ENCODE results near the gene GBP7.

GBP7 gene

DNA sequence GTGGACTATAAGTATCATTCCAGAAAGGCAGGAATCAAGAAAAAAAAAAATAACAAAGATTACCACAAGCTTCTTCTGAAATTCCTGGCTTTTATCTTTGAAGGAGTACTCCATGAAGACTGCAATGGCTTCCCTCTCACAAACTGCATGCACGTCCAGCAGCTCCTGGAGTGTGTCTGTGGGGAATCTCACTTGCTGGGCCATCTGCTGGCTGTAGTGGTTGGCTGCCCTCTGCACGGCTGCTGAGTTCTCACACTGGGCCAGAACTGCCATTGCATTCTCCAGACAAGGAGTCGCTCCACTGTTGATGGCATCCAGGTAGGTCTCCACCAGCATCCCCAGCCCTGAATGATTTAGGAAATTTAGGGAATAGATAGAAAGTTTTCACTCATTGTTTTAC is 26.6 kb downstream of the GBP7 start:
- no peak overlapping the region for H2AFZ ChIP-seq (ENCODE audit: low read depth, low read length)
- H3K4me3 ChIP-seq (ENCODE audit: insufficient read depth in 1 of 2, low read depth in 1 of 2, low read length in 2 of 2), result no peak overlapping the region
- H3K4ac ChIP-seq (ENCODE audit: low read depth in 1 of 2, low read length in 2 of 2), result no peak overlapping the region
- H3K4me1 ChIP-seq (ENCODE audit: control insufficient read depth, insufficient read depth, low read depth, low read length), result no peaks in the 10 kb centered on the region
- H2BK120ac ChIP-seq (ENCODE audit: low read depth, low read length), result no peak overlapping the region
- H3K79me1 ChIP-seq (replicated peaks; ENCODE audit: low read length, poor library complexity, severe bottlenecking), result no peaks in the 10 kb centered on the region
- no peak overlapping the region for H3K27ac ChIP-seq (ENCODE audit: low read length, poor library complexity, severe bottlenecking)
- 47% methylated on average over 3 of the region's 3 CpGs for WGBS
- no peak overlapping the region for H2BK15ac ChIP-seq (ENCODE audit: low read depth, poor library complexity, severe bottlenecking)
- H3K36me3 ChIP-seq (ENCODE audit: control insufficient read depth in 1 of 2, insufficient read depth in 2 of 2, low read depth in 1 of 2, low read length in 2 of 2), result no peaks in the 10 kb centered on the region
- no peak overlapping the region for H4K91ac ChIP-seq (ENCODE audit: low read length)
- no peak overlapping the region for H2BK5ac ChIP-seq (ENCODE audit: low read depth, low read length, poor library complexity, severe bottlenecking)
- H3K4me2 ChIP-seq (ENCODE audit: low read length, poor library complexity, severe bottlenecking), result no peak overlapping the region
- H3K18ac ChIP-seq (ENCODE audit: low read depth in 1 of 2, low read length in 2 of 2), result no peak overlapping the region
- no peak overlapping the region for H3K23ac ChIP-seq (ENCODE audit: low read length in 2 of 2)
- H4K8ac ChIP-seq (ENCODE audit: low read length), result no peak overlapping the region
- peak; percentile 52 for DNase-seq
- no peak overlapping the region for H3K9ac ChIP-seq (ENCODE audit: low read length)
- H2BK12ac ChIP-seq (ENCODE audit: low read length in 2 of 2), result no peak overlapping the region
- H3K27me3 ChIP-seq (ENCODE audit: control insufficient read depth in 1 of 2, insufficient read depth in 1 of 2, low read length in 2 of 2), result no peaks in the 10 kb centered on the region
- H3K14ac ChIP-seq (ENCODE audit: low read length in 2 of 2), result no peak overlapping the region
- H3K9me3 ChIP-seq (ENCODE audit: control insufficient read depth, low read length), result no peaks in the 10 kb centered on the region
- H2AK5ac ChIP-seq (ENCODE audit: low read length, severe bottlenecking), result no peak overlapping the region

- H3K9me3 ChIP-seq (ENCODE audit: control insufficient read depth, low read length), result no peaks in the 10 kb centered on the region
- H3K79me1 ChIP-seq (replicated peaks; ENCODE audit: low read length, poor library complexity, severe bottlenecking), result no peaks in the 10 kb centered on the region
- H3K27ac ChIP-seq (ENCODE audit: low read length, poor library complexity, severe bottlenecking), result no peak overlapping the region
- H3K23ac ChIP-seq (ENCODE audit: low read length in 2 of 2), result no peak overlapping the region
- no peak overlapping the region for H2AFZ ChIP-seq (ENCODE audit: low read depth, low read length)
- H2BK15ac ChIP-seq (ENCODE audit: low read depth, poor library complexity, severe bottlenecking), result no peak overlapping the region
- no peak overlapping the region for H3K4me2 ChIP-seq (ENCODE audit: low read length, poor library complexity, severe bottlenecking)
- H3K4me1 ChIP-seq (ENCODE audit: control insufficient read depth, insufficient read depth, low read depth, low read length), result no peaks in the 10 kb centered on the region
- no peak overlapping the region for H2AK5ac ChIP-seq (ENCODE audit: low read length, severe bottlenecking)
- H3K4me3 ChIP-seq (ENCODE audit: insufficient read depth in 1 of 2, low read depth in 1 of 2, low read length in 2 of 2), result no peak overlapping the region
- H4K91ac ChIP-seq (ENCODE audit: low read length), result no peak overlapping the region
- H3K36me3 ChIP-seq (ENCODE audit: control insufficient read depth in 1 of 2, insufficient read depth in 2 of 2, low read depth in 1 of 2, low read length in 2 of 2), result no peaks in the 10 kb centered on the region
- no peak overlapping the region for H3K9ac ChIP-seq (ENCODE audit: low read length)
- H3K27me3 ChIP-seq (ENCODE audit: control insufficient read depth in 1 of 2, insufficient read depth in 1 of 2, low read length in 2 of 2), result no peaks in the 10 kb centered on the region
- H3K18ac ChIP-seq (ENCODE audit: low read depth in 1 of 2, low read length in 2 of 2), result no peak overlapping the region
- no peak overlapping the region for H3K4ac ChIP-seq (ENCODE audit: low read depth in 1 of 2, low read length in 2 of 2)
- H2BK5ac ChIP-seq (ENCODE audit: low read depth, low read length, poor library complexity, severe bottlenecking), result no peak overlapping the region
- H2BK120ac ChIP-seq (ENCODE audit: low read depth, low read length), result no peak overlapping the region
- no peak overlapping the region for H3K14ac ChIP-seq (ENCODE audit: low read length in 2 of 2)
- DNase-seq, result peak; percentile 12
- WGBS, result 83% methylated on average over 1 of the region's 3 CpGs
- no peak overlapping the region for H4K8ac ChIP-seq (ENCODE audit: low read length)
- H2BK12ac ChIP-seq (ENCODE audit: low read length in 2 of 2), result no peak overlapping the region
These were observed 27.8 kb downstream of the GBP7 start for GRCh38 chr1:89147678-89148658.

- whole genome bisulfite sequencing, result 80% methylated on average over 1 of the region's 3 CpGs
- no peak overlapping the region for H2BK120ac ChIP-seq (ENCODE audit: low read depth, low read length)
- no peak overlapping the region for H3K14ac ChIP-seq (ENCODE audit: low read length in 2 of 2)
- no peak overlapping the region for H2BK5ac ChIP-seq (ENCODE audit: low read depth, low read length, poor library complexity, severe bottlenecking)
- no peak overlapping the region for H3K18ac ChIP-seq (ENCODE audit: low read depth in 1 of 2, low read length in 2 of 2)
- no peaks in the 10 kb centered on the region for H3K9me3 ChIP-seq (ENCODE audit: control insufficient read depth, low read length)
- no peak overlapping the region for H3K23ac ChIP-seq (ENCODE audit: low read length in 2 of 2)
- H2BK12ac ChIP-seq (ENCODE audit: low read length in 2 of 2), result no peak overlapping the region
- H3K27ac ChIP-seq (ENCODE audit: low read length, poor library complexity, severe bottlenecking), result no peak overlapping the region
- H3K4ac ChIP-seq (ENCODE audit: low read depth in 1 of 2, low read length in 2 of 2), result no peak overlapping the region
- H2BK15ac ChIP-seq (ENCODE audit: low read depth, poor library complexity, severe bottlenecking), result no peak overlapping the region
- H4K91ac ChIP-seq (ENCODE audit: low read length), result no peak overlapping the region
- H3K4me1 ChIP-seq (ENCODE audit: control insufficient read depth, insufficient read depth, low read depth, low read length), result no peaks in the 10 kb centered on the region
- no peaks in the 10 kb centered on the region for H3K79me1 ChIP-seq (replicated peaks; ENCODE audit: low read length, poor library complexity, severe bottlenecking)
- H4K8ac ChIP-seq (ENCODE audit: low read length), result no peak overlapping the region
- H3K4me2 ChIP-seq (ENCODE audit: low read length, poor library complexity, severe bottlenecking), result no peak overlapping the region
- no peaks in the 10 kb centered on the region for H3K27me3 ChIP-seq (ENCODE audit: control insufficient read depth in 1 of 2, insufficient read depth in 1 of 2, low read length in 2 of 2)
- H3K4me3 ChIP-seq (ENCODE audit: insufficient read depth in 1 of 2, low read depth in 1 of 2, low read length in 2 of 2), result no peak overlapping the region
- no peak overlapping the region for H3K9ac ChIP-seq (ENCODE audit: low read length)
- no peak for DNase-seq
- no peak overlapping the region for H2AK5ac ChIP-seq (ENCODE audit: low read length, severe bottlenecking)
- no peaks in the 10 kb centered on the region for H3K36me3 ChIP-seq (ENCODE audit: control insufficient read depth in 1 of 2, insufficient read depth in 2 of 2, low read depth in 1 of 2, low read length in 2 of 2)
- H2AFZ ChIP-seq (ENCODE audit: low read depth, low read length), result no peak overlapping the region
These were observed 29.1 kb downstream of the GBP7 start for GRCh38 chr1:89146721-89147120.

DNA sequence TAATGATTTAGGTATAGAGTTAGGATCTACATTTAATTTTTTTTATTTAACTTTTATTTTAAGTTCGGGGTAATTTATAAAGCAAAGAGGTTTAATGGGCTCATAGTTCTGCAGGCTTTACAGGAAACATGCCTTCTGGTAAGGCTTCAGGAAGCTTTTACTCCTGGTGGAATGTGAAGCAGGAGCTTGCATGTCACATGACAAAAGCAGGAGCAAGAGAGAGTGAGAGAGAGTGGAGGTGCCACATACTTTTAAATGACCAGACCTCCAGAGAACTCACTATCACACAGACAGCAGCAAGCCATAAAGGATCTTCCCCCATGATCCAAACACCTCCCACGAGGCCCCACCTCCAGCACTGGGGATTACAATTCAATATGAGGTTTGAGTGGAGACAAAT is 32.3 kb downstream of the GBP7 start:
- Histone ChIP-seq H3K18ac (ENCODE audit: low read depth in 1 of 2, low read length in 2 of 2) (no peak overlapping the region), H3K9me3 (ENCODE audit: control insufficient read depth, low read length) (peaks cover 2% of the 10 kb centered on the region), H3K27ac (ENCODE audit: low read length, poor library complexity, severe bottlenecking) (no peak overlapping the region), H4K8ac (ENCODE audit: low read length) (no peak overlapping the region), H2AFZ (ENCODE audit: low read depth, low read length) (no peak overlapping the region), H3K79me1 (replicated peaks; ENCODE audit: low read length, poor library complexity, severe bottlenecking) (no peaks in the 10 kb centered on the region), H3K4ac (ENCODE audit: low read depth in 1 of 2, low read length in 2 of 2) (no peak overlapping the region), H3K23ac (ENCODE audit: low read length in 2 of 2) (no peak overlapping the region), H2BK120ac (ENCODE audit: low read depth, low read length) (no peak overlapping the region), H2BK12ac (ENCODE audit: low read length in 2 of 2) (no peak overlapping the region), H3K4me3 (ENCODE audit: insufficient read depth in 1 of 2, low read depth in 1 of 2, low read length in 2 of 2) (no peak overlapping the region), H3K4me1 (ENCODE audit: control insufficient read depth, insufficient read depth, low read depth, low read length) (no peaks in the 10 kb centered on the region), H2BK15ac (ENCODE audit: low read depth, poor library complexity, severe bottlenecking) (no peak overlapping the region), H2AK5ac (ENCODE audit: low read length, severe bottlenecking) (no peak overlapping the region), H3K9ac (ENCODE audit: low read length) (no peak overlapping the region), H3K36me3 (ENCODE audit: control insufficient read depth in 1 of 2, insufficient read depth in 2 of 2, low read depth in 1 of 2, low read length in 2 of 2) (no peaks in the 10 kb centered on the region), H2BK5ac (ENCODE audit: low read depth, low read length, poor library complexity, severe bottlenecking) (no peak overlapping the region), H3K27me3 (ENCODE audit: control insufficient read depth in 1 of 2, insufficient read depth in 1 of 2, low read length in 2 of 2) (no peaks in the 10 kb centered on the region), H4K91ac (ENCODE audit: low read length) (no peak overlapping the region), H3K4me2 (ENCODE audit: low read length, poor library complexity, severe bottlenecking) (no peak overlapping the region), H3K14ac (ENCODE audit: low read length in 2 of 2) (no peak overlapping the region)
- no peak for DNase-seq
- 90% methylated on average over 2 of the region's 2 CpGs for WGBS
